Epithelial cell of proximal tubule (primary cell): ENCODE results near the gene ANKLE1. TPM values are rescaled to one million over a fixed set of nuclear protein-coding genes. Genes with fewer than 3 reads are reported as not detected.

Experiments
- DNase-seq: peaks from one replicate; pipeline ENCODE4 v3.0.0-alpha.2; 2011; ENCODE audit warnings: low read depth
- H3K4me3 ChIP-seq: 2 replicates; pipeline ENCODE4 v1.5.1; 2011; ENCODE audit warnings: low read depth, mild to moderate bottlenecking, low read length
- CTCF ChIP-seq: conservative IDR thresholded peaks from 2 replicates; pipeline ENCODE4 v1.5.1; 2012; ENCODE audit warnings: low read depth, mild to moderate bottlenecking, low read length
- total RNA-seq: library from RNA; depleted of rRNA; stranded (reverse); fragments of >200 nt; gene quantifications from 2 replicates; pipeline ENCODE4 v1.2.3, GENCODE V29; 2015

ANKLE1 gene
- total RNA-seq, 1 donor from 2014 or later: 4.1 TPM

- TF ChIP-seq CTCF: no peak
- peak overlapping the region; percentile 73 for H3K4me3 ChIP-seq
- no peak for DNase-seq
These were observed 37.7 kb upstream of the ANKLE1 start for GRCh38 chr19:17243830-17244617.

GRCh38 chr19:17244618-17245534 lies 36.8 kb upstream of the ANKLE1 start:
- no peak for TF ChIP-seq CTCF
- DNase-seq: no peak
- H3K4me3 ChIP-seq: peak overlapping the region; percentile 73

GRCh38 chr19:17245535-17245984 lies 36.1 kb upstream of the ANKLE1 start, which contains the start of gene NR2F6:
Gene NR2F6 (minus strand): TSS chr19:17245919. CDS start chr19:17245220, 699 bp downstream.
- H3K4me3 ChIP-seq: peak within 1 kb of the TSS; percentile 73
- TF ChIP-seq CTCF: no peak
- no peak for DNase-seq

GRCh38 chr19:17246681-17247425 lies 34.8 kb upstream of the ANKLE1 start:
- H3K4me3 ChIP-seq: peak overlapping the region; percentile 54
- no peak for DNase-seq

GRCh38 chr19:17248011-17248776 lies 33.5 kb upstream of the ANKLE1 start:
- DNase-seq: no peak
- H3K4me3 ChIP-seq: no peak overlapping the region
- no peak for TF ChIP-seq CTCF

More at GRCh38 chr19:17246681-17247425, 34.8 kb upstream of the ANKLE1 start:
- no peak for TF ChIP-seq CTCF
